ENCODE data around the gene GPRC6A.

The GPRC6A gene

DNA sequence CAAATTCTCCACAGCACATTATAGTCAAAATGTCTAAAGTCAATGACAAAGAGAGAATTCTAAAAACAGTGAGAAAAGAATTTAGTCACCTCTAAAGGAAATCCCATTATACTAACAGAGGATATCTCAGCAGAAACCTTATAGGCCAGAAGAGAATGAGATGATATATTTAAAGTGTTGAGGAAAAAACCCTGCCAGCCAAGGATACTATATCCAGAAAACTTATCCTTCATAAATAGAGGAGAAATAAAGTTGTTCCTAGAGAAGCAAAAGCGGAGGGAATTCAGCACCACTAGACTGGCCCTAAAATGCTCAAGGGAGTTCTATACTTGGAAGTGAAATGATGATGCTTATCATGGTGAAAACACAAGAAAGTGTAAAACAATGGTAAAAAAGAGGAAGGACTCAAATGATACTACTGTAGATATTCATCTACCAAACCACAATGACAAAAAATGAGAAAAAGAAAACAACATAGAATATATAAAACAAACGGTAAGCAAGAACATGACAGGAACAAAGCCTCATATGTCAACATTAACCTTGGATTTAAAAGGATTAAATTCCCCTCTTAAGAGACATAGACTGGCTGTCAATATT is 16.7 kb downstream of the GPRC6A start:
- Histone ChIP-seq H3K27ac (ENCODE audit: low read depth, low read length) (no peak overlapping the region), H3K9me3 (ENCODE audit: control insufficient read depth, insufficient read depth, low read length) (no peaks in the 10 kb centered on the region; the same call in 1 of the 2 replicates)
- TF ChIP-seq, protein P1, sequence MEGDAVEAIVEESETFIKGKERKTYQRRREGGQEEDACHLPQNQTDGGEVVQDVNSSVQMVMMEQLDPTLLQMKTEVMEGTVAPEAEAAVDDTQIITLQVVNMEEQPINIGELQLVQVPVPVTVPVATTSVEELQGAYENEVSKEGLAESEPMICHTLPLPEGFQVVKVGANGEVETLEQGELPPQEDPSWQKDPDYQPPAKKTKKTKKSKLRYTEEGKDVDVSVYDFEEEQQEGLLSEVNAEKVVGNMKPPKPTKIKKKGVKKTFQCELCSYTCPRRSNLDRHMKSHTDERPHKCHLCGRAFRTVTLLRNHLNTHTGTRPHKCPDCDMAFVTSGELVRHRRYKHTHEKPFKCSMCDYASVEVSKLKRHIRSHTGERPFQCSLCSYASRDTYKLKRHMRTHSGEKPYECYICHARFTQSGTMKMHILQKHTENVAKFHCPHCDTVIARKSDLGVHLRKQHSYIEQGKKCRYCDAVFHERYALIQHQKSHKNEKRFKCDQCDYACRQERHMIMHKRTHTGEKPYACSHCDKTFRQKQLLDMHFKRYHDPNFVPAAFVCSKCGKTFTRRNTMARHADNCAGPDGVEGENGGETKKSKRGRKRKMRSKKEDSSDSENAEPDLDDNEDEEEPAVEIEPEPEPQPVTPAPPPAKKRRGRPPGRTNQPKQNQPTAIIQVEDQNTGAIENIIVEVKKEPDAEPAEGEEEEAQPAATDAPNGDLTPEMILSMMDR (IDR thresholded peaks at IDR 0.05; ENCODE audit: low read depth, low read length, poor library complexity, severe bottlenecking), result no peak
- TF ChIP-seq EZH2phosphoT487 (IDR thresholded peaks at IDR 0.05; ENCODE audit: borderline replicate concordance, low read length), result no peak

GRCh38 chr6:116801971-116802370 is 26.9 kb downstream of the GPRC6A start:
- H3K4me1 ChIP-seq (ENCODE audit: control insufficient read depth, low read length), result no peaks in the 10 kb centered on the region
- no peak overlapping the region for H3K27ac ChIP-seq (ENCODE audit: low read depth, low read length)
- no peaks in the 10 kb centered on the region for H3K9me3 ChIP-seq (ENCODE audit: control insufficient read depth, insufficient read depth, low read length)
- H3F3A ChIP-seq (ENCODE audit: control insufficient read depth, insufficient read depth), result no peaks in the 10 kb centered on the region
- no peak overlapping the region for H3K4me2 ChIP-seq (ENCODE audit: low read length)
- no peak for TF ChIP-seq EZH2phosphoT487 (IDR thresholded peaks at IDR 0.05; ENCODE audit: borderline replicate concordance, low read length)
- H3K36me3 ChIP-seq (ENCODE audit: control insufficient read depth, low read length), result no peaks in the 10 kb centered on the region
- H4K20me1 ChIP-seq (ENCODE audit: control insufficient read depth, insufficient read depth, low read depth, low read length), result no peaks in the 10 kb centered on the region
- no peaks in the 10 kb centered on the region for H3K9me2 ChIP-seq (replicated peaks; ENCODE audit: control insufficient read depth, low read length)
- no peaks in the 10 kb centered on the region for H3K79me2 ChIP-seq (ENCODE audit: control insufficient read depth, low read length)
- peaks cover 14% of the 10 kb centered on the region for H3K27me3 ChIP-seq (ENCODE audit: control insufficient read depth, low read length)
- H3K4me3 ChIP-seq (ENCODE audit: low read length), result no peak overlapping the region

More for the DNA sequence above, 16.7 kb downstream of the GPRC6A start:
- no peaks in the 10 kb centered on the region for H3K36me3 ChIP-seq (ENCODE audit: control insufficient read depth, low read length)
- H3K4me3 ChIP-seq (ENCODE audit: low read length), result no peak overlapping the region
- no peaks in the 10 kb centered on the region for H3F3A ChIP-seq (ENCODE audit: control insufficient read depth, insufficient read depth)
- no peaks in the 10 kb centered on the region for H3K27me3 ChIP-seq (ENCODE audit: control insufficient read depth, low read length)
- H3K4me2 ChIP-seq (ENCODE audit: low read length), result no peak overlapping the region
- H4K20me1 ChIP-seq (ENCODE audit: control insufficient read depth, insufficient read depth, low read depth, low read length), result no peaks in the 10 kb centered on the region
- no peaks in the 10 kb centered on the region for H3K79me2 ChIP-seq (ENCODE audit: control insufficient read depth, low read length)
- H3K9me2 ChIP-seq (replicated peaks; ENCODE audit: control insufficient read depth, low read length), result no peaks in the 10 kb centered on the region
- H3K4me1 ChIP-seq (ENCODE audit: control insufficient read depth, low read length), result no peaks in the 10 kb centered on the region

DNA sequence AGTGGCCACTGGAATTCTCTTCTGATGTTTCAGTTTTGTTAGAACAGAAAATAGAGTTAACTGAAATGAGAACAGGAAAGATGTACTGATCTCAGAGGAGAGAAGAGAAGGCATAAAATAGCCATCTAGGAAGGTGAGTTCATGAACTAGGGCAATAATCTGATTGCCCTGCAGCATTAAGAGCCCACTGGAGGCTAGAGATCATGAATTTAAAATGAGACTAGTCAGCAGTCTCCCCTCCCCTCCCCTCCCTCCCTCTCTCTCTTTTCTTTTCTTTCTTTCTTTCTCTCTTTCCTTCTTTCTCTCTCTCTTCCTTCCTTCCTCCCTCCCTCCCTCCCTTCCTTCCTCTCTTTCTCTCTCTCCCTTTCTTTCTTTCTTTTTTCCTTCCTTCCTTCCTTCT is 28.9 kb downstream of the GPRC6A start:
- no peak overlapping the region for H3K4me3 ChIP-seq (ENCODE audit: low read length)
- no peaks in the 10 kb centered on the region for H3F3A ChIP-seq (ENCODE audit: control insufficient read depth, insufficient read depth)
- H3K36me3 ChIP-seq (ENCODE audit: control insufficient read depth, low read length), result no peaks in the 10 kb centered on the region
- H3K27me3 ChIP-seq (ENCODE audit: control insufficient read depth, low read length), result peaks cover 14% of the 10 kb centered on the region
- H3K9me3 ChIP-seq (ENCODE audit: control insufficient read depth, insufficient read depth, low read length), result no peaks in the 10 kb centered on the region
- H3K4me1 ChIP-seq (ENCODE audit: control insufficient read depth, low read length), result no peaks in the 10 kb centered on the region
- no peak overlapping the region for H3K27ac ChIP-seq (ENCODE audit: low read depth, low read length)
- no peak overlapping the region for H3K4me2 ChIP-seq (ENCODE audit: low read length)
- H3K9me2 ChIP-seq (replicated peaks; ENCODE audit: control insufficient read depth, low read length), result no peaks in the 10 kb centered on the region
- no peaks in the 10 kb centered on the region for H4K20me1 ChIP-seq (ENCODE audit: control insufficient read depth, insufficient read depth, low read depth, low read length)
- no peaks in the 10 kb centered on the region for H3K79me2 ChIP-seq (ENCODE audit: control insufficient read depth, low read length)
- TF ChIP-seq, protein P1 (IDR thresholded peaks at IDR 0.05; ENCODE audit: low read depth, low read length, poor library complexity, severe bottlenecking), result no peak
- no peak for TF ChIP-seq EZH2phosphoT487 (IDR thresholded peaks at IDR 0.05; ENCODE audit: borderline replicate concordance, low read length)

- Histone ChIP-seq H3K79me2 (ENCODE audit: control insufficient read depth, low read length) (no peaks in the 10 kb centered on the region), H3K4me1 (ENCODE audit: control insufficient read depth, low read length) (no peaks in the 10 kb centered on the region), H3K36me3 (ENCODE audit: control insufficient read depth, low read length) (no peaks in the 10 kb centered on the region), H3K27me3 (ENCODE audit: control insufficient read depth, low read length) (peaks cover 6% of the 10 kb centered on the region), H3K4me2 (ENCODE audit: low read length) (no peak overlapping the region), H3K4me3 (ENCODE audit: low read length) (no peak overlapping the region), H3K9me2 (replicated peaks; ENCODE audit: control insufficient read depth, low read length) (no peaks in the 10 kb centered on the region), H3F3A (ENCODE audit: control insufficient read depth, insufficient read depth) (no peaks in the 10 kb centered on the region), H4K20me1 (ENCODE audit: control insufficient read depth, insufficient read depth, low read depth, low read length) (no peaks in the 10 kb centered on the region), H3K9me3 (ENCODE audit: control insufficient read depth, insufficient read depth, low read length) (no peaks in the 10 kb centered on the region), H3K27ac (ENCODE audit: low read depth, low read length) (no peak overlapping the region)
- no peak for TF ChIP-seq EZH2phosphoT487 (IDR thresholded peaks at IDR 0.05; ENCODE audit: borderline replicate concordance, low read length)
- TF ChIP-seq, protein P1 (IDR thresholded peaks at IDR 0.05; ENCODE audit: low read depth, low read length, poor library complexity, severe bottlenecking), result no peak
Observed at GRCh38 chr6:116797585-116797984, 31.3 kb downstream of the GPRC6A start.
